GM18519 (cell line): ENCODE results near the gene SPATA31A6.
"Not testable (repeated sequence)": the region's sequence is repeated elsewhere in the genome, so short reads cannot be mapped to it uniquely, and the experiment has no call there.

Experiments used
- ATAC-seq: cut with Tn5 transposase; IDR thresholded peaks from one replicate; pipeline ENCODE4 v1.9.1; 2021; ENCODE audit warnings: mild to moderate bottlenecking, moderate library complexity; ENCODE audit not compliant: unreplicated experiment, low FRiP score

SPATA31A6 gene

DNA sequence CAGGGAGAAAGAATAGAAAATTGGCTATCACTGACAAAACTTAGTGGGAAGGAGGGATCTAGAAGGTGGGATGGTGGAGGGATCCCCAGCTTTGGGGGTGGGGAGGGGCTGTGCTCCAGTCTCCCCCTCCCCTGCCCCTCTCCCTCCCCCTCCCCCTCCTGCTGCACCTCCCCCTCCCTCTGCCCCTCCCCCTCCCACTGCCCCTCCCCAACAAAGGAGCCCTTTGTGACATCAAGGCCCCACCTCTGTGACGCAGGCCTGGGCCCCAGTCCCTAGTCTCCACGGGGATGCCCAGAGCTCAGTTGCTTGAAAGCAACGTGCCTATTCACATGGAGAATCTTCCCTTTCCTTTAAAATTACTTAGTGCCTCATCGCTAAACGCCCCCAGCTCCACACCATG, at the start of gene SPATA31A6:
TSS of gene SPATA31A6 (plus strand) at position 301 of the 400 bp plus-strand sequence. CDS start at position 330, 29 bp downstream.
- ATAC-seq, result not testable (repeated sequence)

DNA sequence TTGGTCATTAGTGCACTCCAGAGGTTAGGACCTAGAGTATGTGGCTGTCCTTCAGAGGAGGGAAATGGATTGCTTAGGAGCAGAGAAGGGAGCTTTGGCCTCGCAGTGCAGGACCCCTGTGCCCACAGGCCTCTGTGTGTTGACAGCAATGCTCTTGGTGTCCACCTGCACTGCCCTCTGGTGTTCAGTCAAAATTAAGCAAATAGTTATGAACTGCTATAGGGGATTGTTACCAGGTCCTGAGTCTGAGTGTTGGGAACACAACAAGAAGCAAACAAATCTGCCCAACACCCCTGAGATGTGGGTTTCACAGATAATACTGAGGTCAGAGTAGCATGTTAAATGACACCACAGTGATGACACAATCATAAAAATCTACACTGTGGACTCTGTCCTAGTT, 23.2 kb upstream of the SPATA31A6 start:
- ATAC-seq, result not testable (repeated sequence)

GRCh38 chr9:42219861-42220260, 36.4 kb downstream of the SPATA31A6 start:
- not testable (repeated sequence) for ATAC-seq

- not testable (repeated sequence) for ATAC-seq
These were observed 39.8 kb downstream of the SPATA31A6 start for GRCh38 chr9:42223230-42223629.

- not testable (repeated sequence) for ATAC-seq
These were observed 49.6 kb downstream of the SPATA31A6 start for GRCh38 chr9:42233031-42233430.

DNA sequence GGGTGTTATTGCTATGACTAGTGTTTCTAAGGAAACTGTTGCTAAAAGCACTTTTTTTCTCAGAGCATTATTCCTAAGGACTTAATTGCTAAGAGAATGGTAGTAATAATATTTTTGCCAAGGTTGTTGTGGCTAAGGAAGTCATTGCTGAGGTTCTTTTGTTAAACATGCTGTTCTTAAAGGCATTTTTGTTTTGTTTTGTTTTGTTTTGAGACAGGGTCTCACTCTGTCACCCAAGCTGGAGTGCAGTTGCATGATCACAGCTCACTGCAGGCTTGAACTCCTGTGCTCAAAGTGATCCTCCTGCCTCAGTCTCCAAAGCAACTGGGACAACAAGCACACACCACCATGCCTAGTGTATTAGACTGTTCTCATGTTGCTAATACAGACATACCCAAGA, 51.2 kb downstream of the SPATA31A6 start:
- not testable (repeated sequence) for ATAC-seq

DNA sequence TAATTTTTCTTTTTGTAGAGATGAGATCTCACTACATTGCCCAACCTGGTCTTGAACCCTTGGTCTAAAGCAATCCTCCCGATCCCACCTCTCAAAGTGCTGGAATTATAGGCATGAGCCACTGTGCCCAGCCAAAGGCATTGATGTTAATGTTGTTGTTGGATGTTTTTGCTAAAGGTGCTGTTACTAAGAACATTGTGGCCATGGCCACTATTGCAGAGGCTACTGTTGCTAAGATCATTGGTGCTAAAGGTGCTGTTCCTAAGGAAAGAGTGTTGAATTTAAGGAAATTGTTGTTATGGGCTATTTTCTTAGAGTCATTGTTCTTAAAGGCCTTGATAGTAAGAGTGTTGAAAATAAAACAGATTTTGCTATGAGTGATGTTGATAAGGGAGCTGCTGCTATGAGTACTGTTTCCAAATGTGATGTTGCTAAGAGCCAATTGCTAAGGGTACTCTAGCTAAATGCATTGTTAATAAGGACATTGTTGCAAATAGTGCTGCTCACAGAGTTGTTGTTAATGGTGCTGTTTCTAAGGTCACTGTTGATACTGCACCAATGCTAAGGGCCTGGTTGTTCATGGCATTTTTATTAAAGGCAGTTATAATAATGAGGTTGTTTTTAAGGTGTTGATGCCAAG, 52.0 kb downstream of the SPATA31A6 start:
- ATAC-seq, result not testable (repeated sequence)

GRCh38 chr9:42236097-42236496, 52.6 kb downstream of the SPATA31A6 start:
- not testable (repeated sequence) for ATAC-seq

DNA sequence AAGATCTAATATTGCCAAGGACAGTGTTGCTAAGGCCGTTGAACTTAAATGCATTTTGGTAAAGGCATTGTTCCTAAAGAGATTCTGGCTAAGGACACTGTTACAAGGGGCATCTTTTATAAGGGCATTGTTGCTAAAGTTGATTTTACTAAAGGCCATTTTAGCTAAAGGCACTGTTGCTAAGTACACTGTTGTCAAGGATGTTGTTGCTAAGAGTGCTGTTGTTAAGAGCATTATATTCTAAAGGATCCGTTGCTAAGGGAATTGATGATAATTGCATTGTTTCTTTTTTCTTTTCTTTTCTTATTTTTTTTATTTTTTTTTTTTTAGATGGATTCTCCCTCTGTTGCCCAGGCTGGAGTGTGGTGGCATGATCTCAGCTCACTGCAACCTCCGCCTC, 53.9 kb downstream of the SPATA31A6 start:
- not testable (repeated sequence) for ATAC-seq

DNA sequence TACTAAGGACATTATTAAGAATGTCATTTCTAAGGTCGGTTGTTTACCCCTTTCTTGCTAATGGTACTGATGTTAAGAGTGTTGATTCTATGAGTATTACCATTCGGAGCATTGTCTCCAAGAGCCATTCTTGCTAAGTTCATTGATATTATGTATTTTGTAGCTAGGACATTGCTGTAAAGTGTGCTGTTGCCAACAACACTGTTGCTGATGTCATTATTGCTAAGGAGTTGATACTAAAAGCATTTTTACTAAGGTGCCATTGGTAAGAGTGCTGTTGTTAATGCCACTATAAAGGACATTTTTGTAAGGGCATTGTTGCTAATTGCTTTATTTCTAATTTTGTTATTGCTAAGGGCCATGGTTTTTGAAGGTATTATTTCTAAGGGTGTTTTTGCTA, 55.4 kb downstream of the SPATA31A6 start:
- ATAC-seq, result not testable (repeated sequence)
